PC-9 (cell line): ENCODE results near the gene MSANTD2.

Experiments used
- EZH2 ChIP-seq: fragments of 200-600 bp; sonication (generic); IDR thresholded peaks from 2 replicates; pipeline ENCODE4 v1.8.0; 2017; ENCODE audit warnings: antibody characterized with exemption, low read depth
- TF ChIP-seq, protein P1 (sequence below): fragments of 200-600 bp; sonication (generic); conservative IDR thresholded peaks from 2 replicates; pipeline ENCODE4 v1.6.1; 2017; ENCODE audit warnings: mixed run types, antibody characterized with exemption, mild to moderate bottlenecking, moderate library complexity

DNA sequence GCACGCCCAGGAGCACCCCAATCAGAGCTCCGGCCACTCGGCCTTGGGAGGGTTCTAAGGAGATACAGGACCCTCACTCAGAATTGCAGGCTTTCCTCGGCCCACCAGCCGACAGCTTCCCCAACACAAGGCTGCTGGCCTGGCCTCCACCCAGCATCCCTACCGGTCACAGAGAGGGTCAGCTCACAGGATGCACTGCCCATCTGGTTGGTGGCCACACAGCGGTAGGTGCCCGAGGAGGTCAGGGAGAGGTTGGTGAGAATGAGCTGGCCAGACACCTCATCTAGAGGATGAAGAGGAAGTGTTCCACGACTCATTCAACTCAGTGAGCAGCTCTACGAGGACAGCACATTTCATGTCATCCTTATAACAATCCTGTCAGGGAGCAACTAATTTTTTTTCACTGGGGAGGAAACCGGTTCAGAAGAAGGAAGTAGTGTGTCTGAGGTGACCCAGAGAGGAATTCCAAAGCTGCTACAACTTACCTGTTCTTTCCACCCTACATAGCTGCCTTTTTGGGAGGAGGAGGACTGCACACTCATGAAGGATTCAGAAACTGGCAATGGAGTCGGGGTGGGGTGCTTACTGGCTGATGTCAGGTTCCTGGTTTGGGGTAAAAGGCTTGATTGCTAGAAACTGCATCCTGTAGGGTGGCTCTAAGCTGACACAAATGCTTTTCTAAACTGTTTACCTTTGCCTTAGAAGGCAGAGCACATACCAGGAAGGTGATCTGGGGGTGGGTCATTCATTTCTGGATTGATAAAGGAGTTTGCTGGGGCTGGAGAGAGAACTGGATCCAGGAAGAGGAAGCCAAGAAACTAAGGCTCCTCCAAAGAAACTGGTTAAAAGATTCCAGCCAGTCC, 51.5 kb downstream of the MSANTD2 start:
- TF ChIP-seq, protein P1, sequence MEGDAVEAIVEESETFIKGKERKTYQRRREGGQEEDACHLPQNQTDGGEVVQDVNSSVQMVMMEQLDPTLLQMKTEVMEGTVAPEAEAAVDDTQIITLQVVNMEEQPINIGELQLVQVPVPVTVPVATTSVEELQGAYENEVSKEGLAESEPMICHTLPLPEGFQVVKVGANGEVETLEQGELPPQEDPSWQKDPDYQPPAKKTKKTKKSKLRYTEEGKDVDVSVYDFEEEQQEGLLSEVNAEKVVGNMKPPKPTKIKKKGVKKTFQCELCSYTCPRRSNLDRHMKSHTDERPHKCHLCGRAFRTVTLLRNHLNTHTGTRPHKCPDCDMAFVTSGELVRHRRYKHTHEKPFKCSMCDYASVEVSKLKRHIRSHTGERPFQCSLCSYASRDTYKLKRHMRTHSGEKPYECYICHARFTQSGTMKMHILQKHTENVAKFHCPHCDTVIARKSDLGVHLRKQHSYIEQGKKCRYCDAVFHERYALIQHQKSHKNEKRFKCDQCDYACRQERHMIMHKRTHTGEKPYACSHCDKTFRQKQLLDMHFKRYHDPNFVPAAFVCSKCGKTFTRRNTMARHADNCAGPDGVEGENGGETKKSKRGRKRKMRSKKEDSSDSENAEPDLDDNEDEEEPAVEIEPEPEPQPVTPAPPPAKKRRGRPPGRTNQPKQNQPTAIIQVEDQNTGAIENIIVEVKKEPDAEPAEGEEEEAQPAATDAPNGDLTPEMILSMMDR, result no peak
- TF ChIP-seq EZH2, result no peak
